Measurements from ENCODE around the gene SPO11. TPM values are rescaled to one million over a fixed set of nuclear protein-coding genes. Genes with fewer than 3 reads are reported as not detected.

The SPO11 gene
- total RNA-seq, 1 experiment from 2014 or later = not detected

GRCh38 chr20:57384486-57384885, 54.9 kb downstream of the SPO11 start:
- Histone ChIP-seq H2AFZ (ENCODE audit: low read depth, low read length, poor library complexity, severe bottlenecking) (no peak overlapping the region), H3K79me2 (ENCODE audit: insufficient read depth, low read length) (no peaks in the 10 kb centered on the region), H3K27ac (ENCODE audit: low read depth, low read length) (no peak overlapping the region), H3K4me2 (ENCODE audit: low read length) (no peak overlapping the region), H3K9me3 (ENCODE audit: control insufficient read depth in 1 of 2, insufficient read depth in 1 of 2, low read depth in 1 of 2, low read length in 2 of 2) (no peaks in the 10 kb centered on the region), H3K36me3 (ENCODE audit: control insufficient read depth in 1 of 2, insufficient read depth in 2 of 2, low read length in 2 of 2) (no peaks in the 10 kb centered on the region), H3K4me1 (ENCODE audit: control insufficient read depth in 1 of 2, insufficient read depth in 2 of 2, low read length in 2 of 2) (peaks cover 5 to 10% of the 10 kb centered on the region in 2 experiments), H3K9ac (ENCODE audit: low read length) (no peak overlapping the region), H3K9me2 (ENCODE audit: insufficient read depth) (no peaks in the 10 kb centered on the region), H4K20me1 (ENCODE audit: insufficient read depth) (no peaks in the 10 kb centered on the region; the same call in 1 of the 2 replicates), H3K4me3 (replicated peaks in 1 of 2; ENCODE audit: low read depth in 1 of 2, low read length in 2 of 2) (no peak overlapping the region), H3K27me3 (ENCODE audit: insufficient read depth, low read length) (no peaks in the 10 kb centered on the region)
- DNase-seq (ENCODE audit: low read depth, low spot score) (no peak), ATAC-seq (no peak)
- ChIA-PET POLR2A (no interaction called here), CTCF (no interaction called here), RAD21 (ENCODE audit: low non-redundant PET in 1 of 2, low total read pairs in 2 of 2, uncharacterized antibody in 2 of 2, unreplicated experiment in 2 of 2) (no interaction called here)
- BruUV-seq (replicated peaks) = no TSS peak
- no peak for TF ChIP-seq CBX3 (IDR thresholded peaks at IDR 0.05; ENCODE audit: low read depth)
- intact Hi-C loops (cut with micrococcal nuclease) = loop anchor here (10.0 kb wide), 1 partner anchor 210 kb away; no protein-coding TSS in a partner anchor

- no peaks in the 10 kb centered on the region for H3K36me3 ChIP-seq (ENCODE audit: control insufficient read depth in 1 of 2, insufficient read depth in 2 of 2, low read length in 2 of 2)
- no peak for TF ChIP-seq SRF (IDR thresholded peaks at IDR 0.05; ENCODE audit: low read depth)
- no peak for TF ChIP-seq EZH2phosphoT487 (IDR thresholded peaks at IDR 0.05; ENCODE audit: borderline replicate concordance)
- TF ChIP-seq RAD21 (IDR thresholded peaks at IDR 0.05; ENCODE audit: low read depth) = no peak
- no peak for TF ChIP-seq POLR2AphosphoS5 (IDR thresholded peaks at IDR 0.05; ENCODE audit: low read depth, low read length)
- TF ChIP-seq FOSL1 (IDR thresholded peaks at IDR 0.05; ENCODE audit: low read depth) = no peak
- no peak for TF ChIP-seq POLR2A (IDR thresholded peaks at IDR 0.05; ENCODE audit: borderline replicate concordance, extremely low read depth, insufficient read depth, insufficient read length)
- no peak for TF ChIP-seq ELF1 (IDR thresholded peaks at IDR 0.05; ENCODE audit: borderline replicate concordance, low read depth)
- no peak for TF ChIP-seq TCF7L2 (IDR thresholded peaks at IDR 0.05; ENCODE audit: borderline replicate concordance, extremely low read depth, insufficient read depth, insufficient read length)
- no peak for TF ChIP-seq SP1 (IDR thresholded peaks at IDR 0.05; ENCODE audit: low read depth)
- no peak for TF ChIP-seq YY1 (IDR thresholded peaks at IDR 0.05; ENCODE audit: extremely low read depth, insufficient replicate concordance, low read depth, low read length)
- no peak for TF ChIP-seq ZFX (IDR thresholded peaks at IDR 0.05)
- TF ChIP-seq MAX (IDR thresholded peaks at IDR 0.05) = no peak
- intact Hi-C loops (cut with micrococcal nuclease) = loop anchor here (10.0 kb wide), 1 partner anchor 210 kb away; no protein-coding TSS in a partner anchor
- H3K79me2 ChIP-seq (ENCODE audit: insufficient read depth, low read length) = no peaks in the 10 kb centered on the region
- H3K4me2 ChIP-seq (ENCODE audit: low read length) = no peak overlapping the region
- H3K9me2 ChIP-seq (ENCODE audit: insufficient read depth) = no peaks in the 10 kb centered on the region
- no peak overlapping the region for H3K4me3 ChIP-seq (replicated peaks in 1 of 2; ENCODE audit: low read depth in 1 of 2, low read length in 2 of 2)
- no peak overlapping the region for H3K27ac ChIP-seq (ENCODE audit: low read depth, low read length)
- no peaks in the 10 kb centered on the region for H3K9me3 ChIP-seq (ENCODE audit: control insufficient read depth in 1 of 2, insufficient read depth in 1 of 2, low read depth in 1 of 2, low read length in 2 of 2)
- BruUV-seq (replicated peaks) = no TSS peak
- CTCF ChIA-PET = no interaction called here
- RAD21 ChIA-PET (ENCODE audit: low non-redundant PET in 1 of 2, low total read pairs in 2 of 2, uncharacterized antibody in 2 of 2, unreplicated experiment in 2 of 2) = no interaction called here
- H2AFZ ChIP-seq (ENCODE audit: low read depth, low read length, poor library complexity, severe bottlenecking) = no peak overlapping the region
- no peak for DNase-seq (ENCODE audit: low read depth, low spot score)
- POLR2A ChIA-PET = no interaction called here
- H3K9ac ChIP-seq (ENCODE audit: low read length) = no peak overlapping the region
- no peaks in the 10 kb centered on the region for H3K27me3 ChIP-seq (ENCODE audit: insufficient read depth, low read length)
- no peaks in the 10 kb centered on the region for H4K20me1 ChIP-seq (ENCODE audit: insufficient read depth)
- H3K4me1 ChIP-seq (ENCODE audit: control insufficient read depth in 1 of 2, insufficient read depth in 2 of 2, low read length in 2 of 2) = peaks cover 12 to 17% of the 10 kb centered on the region in 2 experiments
- no peak for ATAC-seq
Observed at GRCh38 chr20:57384953-57385761, 55.6 kb downstream of the SPO11 start.
